ENCODE data around the gene ARID3C. TPM values are rescaled to one million over a fixed set of nuclear protein-coding genes. Genes with fewer than 3 reads are reported as not detected.

Gene ARID3C
- total RNA-seq, result 0.07 TPM in 1 of 2 replicates, not detected in the other

GRCh38 chr9:34628656-34629490 is at the start of gene ARID3C:
Gene ARID3C, minus strand, starts transcription at chr9:34629066. Its CDS starts 1,052 bp downstream, at chr9:34628014.

GRCh38 chr9:34662526-34663302 is 33.8 kb upstream of the ARID3C start, which contains the start of gene CCL27:
Gene CCL27, minus strand, starts transcription at chr9:34662657. Its CDS starts 24 bp downstream, at chr9:34662633.

GRCh38 chr9:34651876-34652601 is 23.2 kb upstream of the ARID3C start, which contains the start of gene IL11RA:
Gene IL11RA, plus strand, starts transcription at chr9:34652185. Its CDS starts 3,033 bp downstream, at chr9:34655218.

GRCh38 chr9:34646211-34647083 is 17.6 kb upstream of the ARID3C start, which contains the start of gene GALT:
Gene GALT, plus strand, starts transcription at chr9:34646675. Its CDS starts 30 bp downstream, at chr9:34646705.

GRCh38 chr9:34637356-34638137 is 8.7 kb upstream of the ARID3C start, which contains the start of gene SIGMAR1:
Gene SIGMAR1, minus strand, starts transcription at chr9:34637787. Its CDS starts 90 bp downstream, at chr9:34637697.

GRCh38 chr9:34620061-34620994 is 8.5 kb downstream of the ARID3C start, which contains the start of gene DCTN3:
Gene DCTN3, minus strand, starts transcription at chr9:34620495. Its CDS starts 31 bp downstream, at chr9:34620464.

GRCh38 chr9:34611811-34612787 is 16.8 kb downstream of the ARID3C start, which contains the start of gene RPP25L:
Gene RPP25L, minus strand, starts transcription at chr9:34612097. Its CDS starts 801 bp downstream, at chr9:34611296.

GRCh38 chr9:34589636-34590380 is 39.1 kb downstream of the ARID3C start, which contains the start of gene CNTFR:
Gene CNTFR, minus strand, starts transcription at chr9:34589724. Its CDS starts 20,743 bp downstream, at chr9:34568981.

Small RNA genes lying within 50 kb of the gene (small RNA-seq; reads per million reads assigned to genes)
- gene CCL27, result not detected

Other genes with a start within 250 kb of the ARID3C start
- gene FAM219A, start 170.5 kb downstream of the ARID3C start, total RNA-seq, result 18.8 and 25.6 TPM in 2 replicates
- gene DNAI1, start 170.3 kb downstream of the ARID3C start, total RNA-seq, result 0.07 TPM in 1 of 2 replicates, not detected in the other
- 0.22 TPM in 1 of 2 replicates, not detected in the other for gene ENHO, start 106.1 kb downstream of the ARID3C start, total RNA-seq
- gene CNTFR, start 39.3 kb downstream of the ARID3C start, total RNA-seq, result not detected in 2 replicates
- 13.6 and 16.2 TPM in 2 replicates for gene RPP25L, start 17.0 kb downstream of the ARID3C start, total RNA-seq
- gene DCTN3, start 8.6 kb downstream of the ARID3C start, total RNA-seq, result 62.6 and 71.4 TPM in 2 replicates
- 73.8 and 123 TPM in 2 replicates for gene SIGMAR1, start 8.7 kb upstream of the ARID3C start, total RNA-seq
- gene GALT, start 17.6 kb upstream of the ARID3C start, total RNA-seq, result 22.5 and 26.9 TPM in 2 replicates
- 4.8 and 5.7 TPM in 2 replicates for gene IL11RA, start 23.1 kb upstream of the ARID3C start, total RNA-seq
- gene CCL27, start 33.6 kb upstream of the ARID3C start, total RNA-seq, result not detected in 2 replicates
- not detected in 2 replicates for gene CCL19, start 62.2 kb upstream of the ARID3C start, total RNA-seq
- not detected in 2 replicates for gene CCL21, start 81.1 kb upstream of the ARID3C start, total RNA-seq

All from thoracic aorta endothelial cell (primary cell).